ENCODE measurements around the gene TBC1D22A.

DNA sequence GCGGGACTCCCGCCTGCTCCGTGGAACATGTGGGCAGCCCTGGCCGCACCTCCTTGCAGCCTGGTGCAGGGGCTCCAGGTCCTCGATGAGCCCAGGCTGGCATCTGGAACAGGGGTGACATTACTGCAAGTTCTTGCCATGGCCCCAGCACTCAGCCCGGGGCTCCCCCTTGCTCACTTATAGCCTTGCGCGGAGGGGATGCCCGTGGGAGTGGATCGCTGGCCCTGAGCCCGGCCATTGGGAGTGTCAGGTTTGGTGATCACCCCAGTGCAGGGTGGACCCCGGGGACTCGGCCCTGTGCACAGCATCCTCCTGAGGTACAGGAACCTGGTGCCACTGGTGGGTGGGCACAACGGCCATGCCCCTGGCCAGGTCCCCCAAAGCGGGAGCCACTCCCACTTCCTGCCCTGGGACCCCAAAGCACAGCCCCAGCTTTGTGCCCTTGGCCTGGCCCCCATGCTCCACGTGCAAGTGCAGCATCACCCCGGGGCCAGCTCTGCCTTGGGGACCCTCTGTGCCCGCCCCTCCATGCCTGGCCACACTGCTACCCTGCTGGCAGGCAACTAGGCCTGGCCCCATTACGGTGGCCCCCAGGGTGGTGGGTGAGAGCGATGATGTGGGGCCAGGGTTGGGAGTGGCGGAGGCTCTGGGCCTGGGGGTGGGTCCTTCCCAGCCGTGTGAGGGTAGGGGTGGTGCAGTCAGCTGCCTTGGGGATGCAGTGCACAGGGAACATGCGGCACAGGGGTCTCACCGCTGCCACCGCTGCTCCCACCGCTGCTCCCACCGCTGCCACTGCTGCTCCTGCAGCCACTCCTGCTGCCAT is 439.8 kb downstream of the TBC1D22A start:
- TF ChIP-seq POLR2A (IDR thresholded peaks at IDR 0.05) = no peak
- no peak for TF ChIP-seq CTCF (IDR thresholded peaks at IDR 0.05 in 4 of 5, conservative IDR thresholded peaks at IDR 0.05 in 1 of 5)

Measured in gastrocnemius medialis (tissue), 4 donors.